Stimulated activated naive CD8-positive, alpha-beta T cell treated with anti-CD3 and anti-CD28 coated beads, Interleukin-15, amount 100 ng/mL, for 72 hours (primary cell): ENCODE data around the gene ACACB.
A peak's percentile ranks its signal among the peaks of the same experiment; 100 is the strongest.

Source experiments
- ATAC-seq: fragments of 150-1000 bp; cut with Tn5 transposase; 2 replicates; pipeline ENCODE4 v1.10.0; 2021; ENCODE audit warnings: mild to moderate bottlenecking, moderate library complexity
- DNase-seq, 2 donors: peaks; one replicate each; pipeline ENCODE4 v3.0.0; 2021 to 2022
- H3K27ac Mint-ChIP-seq, 2 donors: one replicate each; pipeline ENCODE4 v1.8.0; 2022; ENCODE audit warnings: mild to moderate bottlenecking in 2 of 2, mixed read lengths in 2 of 2, moderate library complexity in 2 of 2
- H3K27me3 Mint-ChIP-seq: one replicate; pipeline ENCODE4 v1.8.0; 2022; ENCODE audit warnings: mixed read lengths
- H3K4me1 Mint-ChIP-seq: one replicate; pipeline ENCODE4 v1.8.0; 2022; ENCODE audit warnings: mild to moderate bottlenecking, mixed read lengths
- H3K4me3 Mint-ChIP-seq, 2 donors: one replicate each; pipeline ENCODE4 v1.8.0; 2022; ENCODE audit warnings: mild to moderate bottlenecking in 2 of 2, mixed read lengths in 2 of 2, moderate library complexity in 1 of 2
- H3K9me3 Mint-ChIP-seq, 2 donors: one replicate each; pipeline ENCODE4 v1.8.0; 2022; ENCODE audit warnings: mixed read lengths in 2 of 2

ACACB gene

DNA sequence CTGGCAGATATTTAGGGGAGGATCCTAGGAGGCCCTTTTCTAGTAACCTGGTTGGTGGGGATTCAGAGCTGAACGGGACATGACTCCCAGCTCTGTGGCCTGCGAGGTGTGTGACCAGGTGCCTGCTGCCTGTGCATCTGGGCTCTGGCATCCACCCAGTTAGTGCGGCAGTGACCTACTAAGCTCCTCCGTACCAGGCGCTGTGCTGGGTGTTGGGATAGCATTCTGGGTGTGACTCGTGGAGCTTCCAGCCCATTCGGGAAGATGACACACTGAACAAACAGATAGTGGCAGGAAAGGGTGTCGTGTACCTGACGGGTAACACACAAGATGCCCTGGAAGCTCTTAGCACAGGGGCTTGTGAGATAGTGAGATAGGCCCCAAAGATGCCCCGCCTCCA lies 80.9 kb downstream of the ACACB start:
- Mint-ChIP-seq H3K4me3 (no peak overlapping the region), H3K27ac (no peak overlapping the region), H3K27me3 (no peaks in the 10 kb centered on the region), H3K4me1 (no peaks in the 10 kb centered on the region), H3K9me3 (no peaks in the 10 kb centered on the region)
- DNase-seq = no peak
- ATAC-seq = no peak

DNA sequence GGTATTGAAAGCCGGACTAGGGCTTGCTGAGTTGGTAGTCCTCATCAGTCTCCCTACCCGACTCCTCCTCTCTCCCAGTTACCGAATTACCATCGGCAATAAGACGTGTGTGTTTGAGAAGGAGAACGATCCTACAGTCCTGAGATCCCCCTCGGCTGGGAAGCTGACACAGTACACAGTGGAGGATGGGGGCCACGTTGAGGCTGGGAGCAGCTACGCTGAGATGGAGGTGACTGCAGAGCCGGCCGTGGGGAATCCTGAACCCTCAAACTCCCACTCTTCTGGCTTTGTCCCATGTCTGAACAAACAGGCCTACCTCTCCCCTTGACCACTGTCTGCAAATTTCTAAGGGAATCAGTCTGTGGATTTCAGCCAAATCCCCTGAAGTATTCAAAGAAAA lies 82.9 kb downstream of the ACACB start:
- Mint-ChIP-seq H3K9me3 (no peaks in the 10 kb centered on the region), H3K27ac (no peak overlapping the region), H3K4me3 (no peak overlapping the region), H3K27me3 (no peaks in the 10 kb centered on the region), H3K4me1 (no peaks in the 10 kb centered on the region)
- DNase-seq (no peak), ATAC-seq (no peak)

GRCh38 chr12:109200825-109201495 lies 84.6 kb downstream of the ACACB start:
- Mint-ChIP-seq H3K4me1 (no peaks in the 10 kb centered on the region), H3K4me3 (no peak overlapping the region), H3K27ac (peak overlapping the region in 1 of 2 donors; percentile 27), H3K27me3 (no peaks in the 10 kb centered on the region), H3K9me3 (no peaks in the 10 kb centered on the region)
- DNase-seq (no peak), ATAC-seq (no peak)

DNA sequence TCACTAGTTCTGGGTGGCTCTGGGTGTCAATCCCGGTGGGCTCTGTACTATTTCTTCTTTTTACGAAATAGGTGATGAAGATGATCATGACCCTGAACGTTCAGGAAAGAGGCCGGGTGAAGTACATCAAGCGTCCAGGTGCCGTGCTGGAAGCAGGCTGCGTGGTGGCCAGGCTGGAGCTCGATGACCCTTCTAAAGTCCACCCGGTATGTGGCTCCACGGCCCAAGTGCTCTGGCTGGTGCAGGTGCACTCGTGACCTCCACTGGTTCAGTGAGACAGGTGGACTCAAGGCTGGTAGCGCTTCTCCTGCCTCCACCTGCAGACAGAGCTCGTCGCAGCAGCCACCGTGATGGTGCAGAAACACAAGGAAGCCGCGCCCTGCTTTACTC lies 85.1 kb downstream of the ACACB start:
- H3K9me3 Mint-ChIP-seq = no peaks in the 10 kb centered on the region
- H3K27ac Mint-ChIP-seq = no peak overlapping the region
- ATAC-seq (no peak), DNase-seq (no peak)
- no peaks in the 10 kb centered on the region for H3K27me3 Mint-ChIP-seq
- no peak overlapping the region for H3K4me3 Mint-ChIP-seq
- no peaks in the 10 kb centered on the region for H3K4me1 Mint-ChIP-seq

DNA sequence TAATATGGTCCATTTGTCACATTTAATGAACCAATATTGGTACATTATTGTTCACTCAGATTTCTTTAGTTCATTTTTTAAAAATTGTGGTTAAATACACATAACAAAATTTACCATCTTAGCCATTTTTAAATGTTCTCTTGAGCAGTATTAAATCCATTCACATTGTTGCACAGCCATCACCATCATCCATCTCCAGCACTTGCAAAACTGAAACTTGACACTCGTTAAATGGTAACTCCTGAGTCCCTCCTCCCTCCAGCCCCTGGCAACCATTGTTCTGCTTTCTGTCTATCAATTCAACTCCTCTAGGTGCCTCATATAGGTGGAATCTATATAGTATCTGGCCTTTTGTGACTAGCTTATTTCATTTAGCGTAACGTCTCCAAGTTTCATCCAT lies 86.4 kb downstream of the ACACB start:
- no peak overlapping the region for H3K27ac Mint-ChIP-seq
- no peaks in the 10 kb centered on the region for H3K9me3 Mint-ChIP-seq
- no peak overlapping the region for H3K4me3 Mint-ChIP-seq
- ATAC-seq (no peak), DNase-seq (no peak)
- no peaks in the 10 kb centered on the region for H3K27me3 Mint-ChIP-seq
- H3K4me1 Mint-ChIP-seq = no peaks in the 10 kb centered on the region

DNA sequence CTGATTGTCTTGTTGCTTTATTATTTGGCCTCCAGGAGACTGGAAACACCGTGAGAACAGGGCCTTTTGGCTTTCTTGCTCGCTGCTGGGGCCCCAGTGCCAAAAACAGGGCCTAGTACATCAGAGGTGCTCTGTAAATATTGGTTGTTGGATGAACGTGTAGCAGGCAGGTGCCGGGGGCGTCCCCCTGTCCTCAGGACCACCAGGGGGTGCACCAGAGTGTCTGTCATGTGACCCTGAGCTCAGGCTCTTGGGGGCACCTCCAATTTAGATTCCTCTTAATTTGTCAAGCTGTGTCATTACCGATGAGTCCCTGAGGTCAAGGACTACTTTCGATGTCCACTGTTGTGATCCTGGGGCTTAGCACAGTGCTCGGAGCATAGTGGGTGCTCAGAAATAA lies 87.1 kb downstream of the ACACB start:
- Mint-ChIP-seq H3K27ac (peak overlapping the region in 1 of 2 donors; percentile 84), H3K9me3 (no peaks in the 10 kb centered on the region), H3K4me3 (no peak overlapping the region), H3K27me3 (no peaks in the 10 kb centered on the region), H3K4me1 (no peaks in the 10 kb centered on the region)
- ATAC-seq (no peak), DNase-seq (no peak)

GRCh38 chr12:109209082-109209481 lies 92.7 kb downstream of the ACACB start:
- no peak overlapping the region for H3K27ac Mint-ChIP-seq
- no peak overlapping the region for H3K4me3 Mint-ChIP-seq
- ATAC-seq (no peak), DNase-seq (no peak)
- no peaks in the 10 kb centered on the region for H3K27me3 Mint-ChIP-seq
- no peaks in the 10 kb centered on the region for H3K9me3 Mint-ChIP-seq
- no peaks in the 10 kb centered on the region for H3K4me1 Mint-ChIP-seq

GRCh38 chr12:109212460-109213115 lies 96.2 kb downstream of the ACACB start:
- ATAC-seq (no peak), DNase-seq (no peak)
- Mint-ChIP-seq H3K27ac (no peak overlapping the region), H3K4me3 (no peak overlapping the region), H3K9me3 (no peaks in the 10 kb centered on the region), H3K4me1 (no peaks in the 10 kb centered on the region), H3K27me3 (no peaks in the 10 kb centered on the region)

DNA sequence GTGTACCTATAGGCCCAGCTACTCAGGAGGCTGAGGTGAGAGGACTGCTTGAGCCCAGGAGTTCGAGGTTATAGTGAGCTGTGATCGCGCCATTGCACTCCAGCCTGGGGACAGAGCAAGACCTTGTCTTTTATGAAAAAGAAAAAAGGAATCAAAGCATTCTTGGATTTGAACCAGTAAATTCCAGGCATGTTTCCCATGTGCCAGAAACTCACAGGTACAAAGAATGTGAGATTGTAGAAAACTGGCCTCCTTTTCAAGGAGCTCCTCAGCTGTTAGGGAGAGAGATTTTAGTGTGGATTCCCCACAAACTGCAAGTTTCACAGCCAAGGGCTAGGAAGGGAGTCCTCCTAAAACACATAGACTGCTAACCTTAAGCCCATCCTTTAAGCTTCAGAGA lies 97.7 kb downstream of the ACACB start:
- no peaks in the 10 kb centered on the region for H3K27me3 Mint-ChIP-seq
- no peak for ATAC-seq

GRCh38 chr12:109218996-109219395 lies 102.6 kb downstream of the ACACB start:
- ATAC-seq = no peak
- H3K27me3 Mint-ChIP-seq = no peaks in the 10 kb centered on the region
- no peaks in the 10 kb centered on the region for H3K9me3 Mint-ChIP-seq
- H3K27ac Mint-ChIP-seq = no peak overlapping the region
- no peak for DNase-seq
- no peaks in the 10 kb centered on the region for H3K4me1 Mint-ChIP-seq
- no peak overlapping the region for H3K4me3 Mint-ChIP-seq

More for the DNA sequence above, 97.7 kb downstream of the ACACB start:
- H3K27ac Mint-ChIP-seq = peak overlapping the region in 1 of 2 donors; percentile 60
- DNase-seq = no peak
- H3K4me1 Mint-ChIP-seq = no peaks in the 10 kb centered on the region
- no peak overlapping the region for H3K4me3 Mint-ChIP-seq
- H3K9me3 Mint-ChIP-seq = no peaks in the 10 kb centered on the region

DNA sequence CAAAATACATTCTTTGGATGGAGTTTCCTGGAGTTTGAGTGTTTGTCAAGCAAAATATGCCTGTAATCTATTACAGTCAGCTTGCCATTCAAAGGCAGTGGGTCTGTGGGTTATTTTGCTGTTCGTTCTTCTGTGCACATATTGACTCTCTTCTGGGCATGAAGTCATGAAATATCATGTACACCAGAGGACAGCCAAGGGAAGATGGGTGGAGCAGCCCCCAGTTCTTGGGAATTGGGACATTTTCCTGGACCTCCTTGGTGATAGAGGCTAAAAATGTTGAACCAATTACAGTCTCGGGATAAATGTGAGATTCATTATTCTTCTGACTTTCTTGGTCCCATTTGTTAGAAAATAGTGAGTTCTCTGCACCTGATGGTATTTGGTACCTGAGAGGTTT lies 103.6 kb downstream of the ACACB start:
- Mint-ChIP-seq H3K4me1 (no peaks in the 10 kb centered on the region), H3K9me3 (no peaks in the 10 kb centered on the region), H3K27ac (no peak overlapping the region), H3K27me3 (no peaks in the 10 kb centered on the region), H3K4me3 (no peak overlapping the region)
- ATAC-seq (no peak), DNase-seq (no peak)

GRCh38 chr12:109221277-109221931 lies 105.0 kb downstream of the ACACB start:
- DNase-seq (no peak), ATAC-seq (no peak)
- Mint-ChIP-seq H3K4me1 (no peaks in the 10 kb centered on the region), H3K4me3 (no peak overlapping the region), H3K27ac (no peak overlapping the region), H3K27me3 (no peaks in the 10 kb centered on the region), H3K9me3 (no peaks in the 10 kb centered on the region)

DNA sequence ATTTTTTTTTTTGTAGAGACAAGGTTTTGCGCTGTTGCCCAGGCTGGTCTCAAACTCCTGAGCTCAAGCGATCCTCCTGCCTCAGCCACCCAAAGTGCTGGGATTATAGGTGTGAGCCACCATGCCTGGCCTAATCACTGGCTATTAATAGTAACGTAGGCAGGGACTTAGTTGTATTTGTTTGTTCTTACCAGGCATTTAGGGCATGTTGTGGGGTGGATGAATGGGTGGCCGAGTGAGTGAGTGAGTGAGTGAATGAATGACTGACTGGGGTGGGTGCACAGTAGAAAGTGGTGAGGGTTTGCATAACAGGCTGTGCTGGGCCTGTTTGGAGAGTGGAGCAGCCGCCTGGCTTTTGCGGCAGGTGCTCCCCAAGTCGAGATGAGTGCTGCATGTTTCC lies 105.7 kb downstream of the ACACB start:
- Mint-ChIP-seq H3K27ac (peak overlapping the region; percentile 11 to 55), H3K27me3 (no peaks in the 10 kb centered on the region), H3K9me3 (no peaks in the 10 kb centered on the region), H3K4me1 (no peaks in the 10 kb centered on the region), H3K4me3 (no peak overlapping the region)
- DNase-seq (no peak), ATAC-seq (no peak)

DNA sequence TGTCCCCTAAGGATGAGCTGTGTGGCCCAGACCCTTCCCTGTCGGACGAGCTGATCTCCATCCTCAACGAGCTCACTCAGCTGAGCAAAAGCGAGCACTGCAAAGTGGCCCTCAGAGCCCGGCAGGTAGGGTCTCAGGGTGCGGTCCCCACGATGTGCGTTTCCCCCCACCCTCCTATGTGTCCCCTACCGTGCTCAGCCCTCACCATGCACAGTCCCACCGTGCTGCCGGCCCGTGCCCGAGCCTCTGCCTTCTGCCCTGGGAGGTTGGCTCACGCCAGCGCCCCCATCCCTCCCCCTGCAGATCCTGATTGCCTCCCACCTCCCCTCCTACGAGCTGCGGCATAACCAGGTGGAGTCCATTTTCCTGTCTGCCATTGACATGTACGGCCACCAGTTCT lies 106.1 kb downstream of the ACACB start:
- ATAC-seq (no peak), DNase-seq (no peak)
- H3K4me3 Mint-ChIP-seq = no peak overlapping the region
- H3K4me1 Mint-ChIP-seq = no peaks in the 10 kb centered on the region
- H3K27me3 Mint-ChIP-seq = no peaks in the 10 kb centered on the region
- H3K27ac Mint-ChIP-seq = no peak overlapping the region
- H3K9me3 Mint-ChIP-seq = no peaks in the 10 kb centered on the region

GRCh38 chr12:109223211-109223610 lies 106.8 kb downstream of the ACACB start:
- H3K4me1 Mint-ChIP-seq = no peaks in the 10 kb centered on the region
- ATAC-seq = no peak
- H3K4me3 Mint-ChIP-seq = no peak overlapping the region

GRCh38 chr12:109223868-109224267 lies 107.5 kb downstream of the ACACB start:
- DNase-seq = no peak
- Mint-ChIP-seq H3K27ac (no peak overlapping the region), H3K27me3 (no peaks in the 10 kb centered on the region), H3K4me1 (no peaks in the 10 kb centered on the region), H3K4me3 (no peak overlapping the region), H3K9me3 (no peaks in the 10 kb centered on the region)
- ATAC-seq = no peak

More at GRCh38 chr12:109223211-109223610, 106.8 kb downstream of the ACACB start:
- no peaks in the 10 kb centered on the region for H3K27me3 Mint-ChIP-seq
- H3K9me3 Mint-ChIP-seq = no peaks in the 10 kb centered on the region
- H3K27ac Mint-ChIP-seq = no peak overlapping the region
- DNase-seq = no peak
